Stimulated activated naive B cell treated with anti-CD40 and anti-IgM and Interleukin-4, amounts not matched to agents 10 μg/mL and 1 μg/mL and 100 μg/mL, for 72 hours (primary cell): Measurements from ENCODE around the gene AGRP.

ENCODE experiments used
- ATAC-seq, 2 donors: fragments of 150-1000 bp; cut with Tn5 transposase; replicated peaks; 2 replicates each; pipeline ENCODE4 v1.10.0; 2021; ENCODE audit warnings: moderate library complexity in 1 of 2
- DNase-seq: peaks from one replicate; pipeline ENCODE4 v3.0.0; 2021
- H3K27ac Mint-ChIP-seq: one replicate; pipeline ENCODE4 v1.8.0; 2022; ENCODE audit warnings: mild to moderate bottlenecking, mixed read lengths
- H3K27me3 Mint-ChIP-seq, 2 donors: one replicate each; pipeline ENCODE4 v1.8.0; 2022; ENCODE audit warnings: mixed read lengths in 2 of 2
- H3K36me3 Mint-ChIP-seq, 2 donors: one replicate each; pipeline ENCODE4 v1.8.0; 2022; ENCODE audit warnings: mixed read lengths in 2 of 2, mild to moderate bottlenecking in 1 of 2
- H3K4me1 Mint-ChIP-seq, 2 donors: one replicate each; pipeline ENCODE4 v1.8.0; 2022; ENCODE audit warnings: mixed read lengths in 2 of 2, mild to moderate bottlenecking in 1 of 2
- H3K4me3 Mint-ChIP-seq, 2 donors: one replicate each; pipeline ENCODE4 v1.8.0; 2022; ENCODE audit warnings: mild to moderate bottlenecking in 2 of 2, mixed read lengths in 2 of 2, moderate library complexity in 1 of 2
- H3K9me3 Mint-ChIP-seq, 2 donors: one replicate each; pipeline ENCODE4 v1.8.0; 2022; ENCODE audit warnings: mixed read lengths in 2 of 2, mild to moderate bottlenecking in 1 of 2

AGRP gene

GRCh38 chr16:67463059-67463458 is 20.3 kb downstream of the AGRP start:
- Mint-ChIP-seq H3K4me1 (peaks cover 46 to 62% of the 10 kb centered on the region in 2 donors), H3K27ac (peak overlapping the region; percentile 71), H3K4me3 (no peak overlapping the region), H3K36me3 (peaks cover 21 to 28% of the 10 kb centered on the region in 2 donors), H3K27me3 (no peaks in the 10 kb centered on the region), H3K9me3 (no peaks in the 10 kb centered on the region)
- ATAC-seq, result no peak
- no peak for DNase-seq

DNA sequence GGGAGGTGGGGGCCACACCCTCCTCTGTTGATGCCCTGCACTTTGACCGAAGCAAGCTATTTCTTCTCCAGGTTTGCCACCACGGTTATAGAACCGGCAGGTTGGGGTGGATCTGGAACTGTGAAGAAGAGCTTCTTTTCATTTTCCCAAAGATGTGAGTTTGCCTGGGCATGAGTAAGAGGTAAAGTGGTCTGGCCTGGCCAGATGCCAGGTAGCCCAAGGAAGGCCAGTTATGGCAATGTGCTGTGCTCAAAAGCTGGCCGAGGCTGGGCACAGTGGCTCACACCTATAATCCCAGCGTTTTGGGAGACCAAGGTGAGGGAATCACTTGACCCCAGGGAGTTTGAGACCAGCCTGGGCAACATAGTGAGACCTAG is 21.1 kb downstream of the AGRP start:
- H3K36me3 Mint-ChIP-seq, result peaks cover 23 to 30% of the 10 kb centered on the region in 2 donors
- no peak for ATAC-seq
- no peak overlapping the region for H3K4me3 Mint-ChIP-seq
- no peak for DNase-seq
- no peaks in the 10 kb centered on the region for H3K9me3 Mint-ChIP-seq
- H3K27ac Mint-ChIP-seq, result peak overlapping the region; percentile 20
- peaks cover 40 to 58% of the 10 kb centered on the region in 2 donors for H3K4me1 Mint-ChIP-seq
- no peaks in the 10 kb centered on the region for H3K27me3 Mint-ChIP-seq

DNA sequence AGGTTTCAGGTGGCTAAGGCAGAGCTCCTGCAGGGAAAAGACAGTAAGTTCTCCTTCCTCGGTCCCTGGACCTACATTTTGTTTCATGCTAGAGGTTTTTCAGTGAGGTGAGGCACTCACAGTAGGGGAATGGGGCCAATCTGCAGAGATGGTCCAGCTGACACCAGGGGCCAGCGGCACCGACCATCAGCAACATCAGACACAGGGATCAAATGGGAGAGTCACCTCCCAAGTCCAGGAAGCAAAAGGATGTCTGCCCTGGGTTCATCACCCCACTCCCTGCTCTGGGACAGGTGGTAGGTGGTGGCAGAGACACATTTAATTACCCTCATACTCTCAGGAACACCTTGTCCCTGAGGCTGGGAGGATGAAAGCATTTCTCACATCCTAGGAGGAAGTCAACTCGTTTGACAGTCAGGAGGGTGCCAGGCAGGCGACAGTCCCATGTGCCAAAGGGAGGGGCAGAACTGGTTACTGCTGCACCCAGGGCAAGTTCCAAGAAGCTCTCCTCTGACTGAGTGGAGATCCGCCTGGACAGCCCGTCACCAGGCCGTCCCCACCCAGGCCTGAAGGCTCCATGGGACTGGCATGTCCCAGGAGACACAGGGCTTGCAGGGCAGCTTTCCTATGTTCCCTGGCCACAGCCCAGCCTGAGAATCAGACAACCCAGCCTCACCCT is 21.6 kb downstream of the AGRP start:
- H3K27me3 Mint-ChIP-seq, result no peaks in the 10 kb centered on the region
- H3K4me1 Mint-ChIP-seq, result peaks cover 41 to 58% of the 10 kb centered on the region in 2 donors
- H3K27ac Mint-ChIP-seq, result no peak overlapping the region
- H3K4me3 Mint-ChIP-seq, result no peak overlapping the region
- H3K9me3 Mint-ChIP-seq, result no peaks in the 10 kb centered on the region
- peaks cover 28 to 34% of the 10 kb centered on the region in 2 donors for H3K36me3 Mint-ChIP-seq
- DNase-seq (no peak), ATAC-seq (no peak)

DNA sequence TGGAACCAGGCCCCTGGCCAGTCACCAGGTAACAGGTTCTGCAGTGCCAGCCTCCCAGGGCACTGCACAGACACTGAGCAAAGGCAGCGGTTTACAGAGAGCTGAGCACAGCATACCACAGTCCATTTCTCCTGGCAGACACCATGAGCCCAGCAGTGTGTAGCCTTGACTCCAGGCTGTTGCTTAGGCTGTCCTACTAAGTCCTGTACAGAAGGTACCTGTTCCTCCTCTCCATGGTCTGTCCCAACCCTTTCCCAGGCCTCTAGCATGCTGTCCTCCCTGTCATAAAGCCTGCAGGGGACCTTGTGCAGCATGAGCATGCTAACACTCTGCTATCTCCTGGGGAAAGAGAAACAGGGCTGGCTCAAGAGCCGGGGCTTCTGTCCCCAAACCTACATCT is 22.4 kb downstream of the AGRP start:
- DNase-seq (no peak), ATAC-seq (no peak)
- H3K27me3 Mint-ChIP-seq, result no peaks in the 10 kb centered on the region
- no peak overlapping the region for H3K27ac Mint-ChIP-seq
- no peak overlapping the region for H3K4me3 Mint-ChIP-seq
- H3K4me1 Mint-ChIP-seq, result peaks cover 42 to 58% of the 10 kb centered on the region in 2 donors
- peaks cover 27 to 37% of the 10 kb centered on the region in 2 donors for H3K36me3 Mint-ChIP-seq
- H3K9me3 Mint-ChIP-seq, result no peaks in the 10 kb centered on the region

GRCh38 chr16:67460168-67460567 is 23.2 kb downstream of the AGRP start:
- no peak overlapping the region for H3K27ac Mint-ChIP-seq

DNA sequence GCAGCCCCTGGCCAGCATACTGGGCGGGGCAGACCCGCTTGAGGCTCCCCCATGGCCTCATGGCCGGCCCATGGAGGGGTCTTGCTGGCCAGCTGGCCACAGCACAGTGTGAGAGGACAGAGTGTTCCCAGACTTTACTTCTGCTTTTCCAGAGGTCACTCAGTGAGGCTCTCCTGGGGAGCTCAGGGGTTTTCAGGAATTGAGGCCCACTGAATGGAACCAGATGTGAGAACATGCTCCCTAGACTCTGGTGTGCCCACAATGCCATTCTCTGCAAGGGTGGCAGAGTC is 23.5 kb downstream of the AGRP start:
- Mint-ChIP-seq H3K4me3 (no peak overlapping the region), H3K27me3 (no peaks in the 10 kb centered on the region), H3K27ac (no peak overlapping the region), H3K4me1 (peaks cover 37 to 56% of the 10 kb centered on the region in 2 donors), H3K9me3 (no peaks in the 10 kb centered on the region), H3K36me3 (peaks cover 30 to 38% of the 10 kb centered on the region in 2 donors)
- ATAC-seq (no peak), DNase-seq (no peak)

More at GRCh38 chr16:67460168-67460567, 23.2 kb downstream of the AGRP start:
- Mint-ChIP-seq H3K4me1 (peaks cover 37 to 57% of the 10 kb centered on the region in 2 donors), H3K4me3 (no peak overlapping the region), H3K36me3 (peaks cover 26 to 37% of the 10 kb centered on the region in 2 donors), H3K9me3 (no peaks in the 10 kb centered on the region), H3K27me3 (no peaks in the 10 kb centered on the region)
- ATAC-seq (no peak), DNase-seq (no peak)

GRCh38 chr16:67459066-67459860 is 24.1 kb downstream of the AGRP start:
- Mint-ChIP-seq H3K27ac (peak overlapping the region; percentile 34), H3K27me3 (no peaks in the 10 kb centered on the region), H3K4me1 (peaks cover 34 to 53% of the 10 kb centered on the region in 2 donors), H3K4me3 (no peak overlapping the region), H3K36me3 (peaks cover 32 to 41% of the 10 kb centered on the region in 2 donors), H3K9me3 (no peaks in the 10 kb centered on the region)
- ATAC-seq (no peak), DNase-seq (no peak)

DNA sequence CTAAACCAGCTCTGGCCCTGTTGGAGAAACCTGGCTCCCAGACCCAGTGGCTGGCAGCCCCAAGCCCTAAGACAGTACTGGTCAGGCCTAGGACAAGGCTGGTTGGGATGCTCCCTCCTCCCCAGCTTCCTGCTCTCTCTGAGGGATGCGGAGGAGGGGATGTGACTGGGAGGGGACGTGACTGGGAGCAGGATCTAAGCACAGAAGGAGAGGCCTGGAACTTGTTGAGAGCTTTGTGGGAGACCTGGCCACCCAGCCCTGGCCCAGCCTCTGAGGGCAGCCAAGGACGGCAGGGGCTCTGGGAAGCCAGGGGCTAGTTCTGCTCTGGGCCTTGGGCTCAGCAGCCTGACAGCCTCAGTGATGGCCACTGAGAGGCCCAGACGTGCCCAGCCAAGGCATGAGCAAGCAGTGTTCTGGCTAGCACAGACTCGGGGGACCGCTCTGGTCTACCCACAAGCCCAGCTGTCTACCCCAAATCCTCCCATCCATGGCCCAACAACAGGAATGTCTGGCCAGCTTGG is 25.2 kb downstream of the AGRP start:
- no peak for ATAC-seq

DNA sequence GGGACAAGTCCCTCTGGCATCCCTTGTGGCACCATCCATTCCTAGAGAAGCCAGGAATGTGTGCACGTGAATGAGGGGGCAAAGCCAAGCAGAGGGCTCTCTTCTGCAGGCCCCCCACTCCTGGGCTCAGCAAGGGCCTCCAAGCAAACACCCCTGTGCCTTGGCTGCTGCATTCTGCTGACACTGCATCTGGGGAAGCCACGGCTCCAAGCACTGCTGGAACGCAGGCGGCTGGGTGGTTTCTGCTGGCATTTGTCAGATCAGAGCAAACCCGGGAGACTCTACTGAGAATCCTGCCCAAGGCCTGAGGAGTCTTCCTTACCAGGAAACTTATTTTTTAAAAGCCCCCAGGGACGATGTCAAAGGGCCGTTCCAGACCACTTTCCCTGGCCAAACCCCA is 25.7 kb downstream of the AGRP start:
- ATAC-seq (no peak), DNase-seq (no peak)
- Mint-ChIP-seq H3K4me1 (peaks cover 38 to 56% of the 10 kb centered on the region in 2 donors), H3K9me3 (no peaks in the 10 kb centered on the region), H3K4me3 (no peak overlapping the region), H3K27ac (peak overlapping the region; percentile 82), H3K27me3 (no peaks in the 10 kb centered on the region), H3K36me3 (peaks cover 41 to 42% of the 10 kb centered on the region in 2 donors)

More for the DNA sequence above, 25.2 kb downstream of the AGRP start:
- Mint-ChIP-seq H3K4me1 (peaks cover 37 to 56% of the 10 kb centered on the region in 2 donors), H3K36me3 (peaks cover 38 to 43% of the 10 kb centered on the region in 2 donors), H3K4me3 (no peak overlapping the region), H3K27ac (peak overlapping the region; percentile 34), H3K27me3 (no peaks in the 10 kb centered on the region), H3K9me3 (no peaks in the 10 kb centered on the region)
- DNase-seq, result no peak

DNA sequence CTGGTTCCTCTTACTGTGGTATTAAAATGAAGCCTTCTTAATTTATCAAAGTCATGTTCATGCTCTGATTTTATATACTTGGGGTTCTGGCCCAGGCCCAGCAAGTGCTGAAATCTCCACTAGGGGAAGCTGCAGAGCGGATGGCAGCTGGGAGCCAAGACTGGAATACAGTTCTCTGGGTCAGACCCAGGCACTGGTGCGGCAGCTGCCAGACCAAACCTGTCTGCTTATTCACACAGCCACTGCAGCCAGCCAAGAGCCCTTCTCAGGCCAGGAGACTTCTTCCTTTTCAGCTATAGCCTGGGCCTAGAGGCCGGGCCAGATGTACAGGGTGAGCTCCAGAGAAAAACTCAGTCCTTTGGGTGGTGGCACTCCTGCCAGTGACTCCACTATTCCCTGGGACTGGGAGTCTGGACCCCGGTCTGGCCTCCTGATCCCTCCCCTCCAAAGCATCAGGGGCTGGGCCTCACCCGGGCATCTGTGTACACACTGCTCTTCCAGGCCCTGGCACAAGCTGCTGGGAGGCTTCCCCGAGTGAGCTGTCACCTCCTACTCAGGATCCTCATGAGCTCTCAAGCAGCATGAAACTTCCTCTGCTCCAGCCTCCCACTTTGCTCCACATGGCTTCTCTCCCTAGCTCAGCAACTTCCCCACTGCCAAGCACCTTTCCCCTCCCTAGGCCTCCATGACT is 26.8 kb downstream of the AGRP start:
- DNase-seq (no peak), ATAC-seq (peak in 1 of 2 donors; percentile 29)
- Mint-ChIP-seq H3K9me3 (no peaks in the 10 kb centered on the region), H3K4me3 (no peak overlapping the region), H3K27ac (peak overlapping the region; percentile 82), H3K4me1 (peaks cover 38 to 50% of the 10 kb centered on the region in 2 donors), H3K27me3 (no peaks in the 10 kb centered on the region), H3K36me3 (peaks cover 40 to 44% of the 10 kb centered on the region in 2 donors)

DNA sequence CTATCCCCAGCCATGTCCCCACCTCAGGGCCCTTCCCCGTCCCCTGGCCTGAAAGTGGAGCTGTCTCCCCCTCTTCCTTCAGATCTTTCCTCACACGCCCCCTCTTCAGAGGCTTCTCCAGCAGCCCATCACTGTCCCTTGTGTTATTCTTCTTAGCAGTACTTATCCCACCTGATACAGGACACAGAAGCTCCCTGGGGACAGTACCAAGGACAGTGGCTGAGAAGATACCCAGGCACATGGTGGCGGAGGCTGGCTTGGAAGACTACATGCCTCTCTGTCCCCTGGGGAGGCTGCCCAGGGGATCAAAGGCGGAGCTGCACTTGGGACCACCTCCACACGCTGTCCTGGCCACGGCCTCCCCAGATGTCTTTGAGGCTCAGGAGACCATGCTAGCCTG is 28.5 kb downstream of the AGRP start:
- DNase-seq, result no peak
- H3K27me3 Mint-ChIP-seq, result no peaks in the 10 kb centered on the region

DNA sequence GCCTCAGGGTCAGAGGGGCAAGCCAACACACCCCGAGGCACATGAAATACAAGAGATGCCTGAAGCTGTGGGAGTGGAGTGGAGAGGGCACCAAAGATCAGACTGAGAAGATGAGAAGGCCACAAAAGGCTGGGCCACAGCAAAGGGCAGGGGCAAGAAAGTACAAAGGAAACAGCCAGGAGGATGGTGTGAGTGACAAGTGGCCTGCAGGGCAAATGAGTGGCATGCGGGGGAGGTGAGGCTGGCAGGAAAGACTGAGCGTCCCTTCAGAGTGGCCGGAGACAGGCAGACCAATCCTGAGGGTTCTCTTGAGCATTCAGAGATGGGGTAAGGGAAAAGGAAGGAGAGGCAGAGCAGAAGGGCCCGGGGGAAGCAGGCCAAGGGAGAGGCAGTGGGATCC is 29.2 kb downstream of the AGRP start:
- peaks cover 53 to 63% of the 10 kb centered on the region in 2 donors for H3K36me3 Mint-ChIP-seq
- H3K4me1 Mint-ChIP-seq, result peaks cover 46 to 50% of the 10 kb centered on the region in 2 donors
- peak overlapping the region; percentile 27 for H3K27ac Mint-ChIP-seq
- no peaks in the 10 kb centered on the region for H3K9me3 Mint-ChIP-seq
- ATAC-seq, result no peak
- H3K27me3 Mint-ChIP-seq, result no peaks in the 10 kb centered on the region
- no peak for DNase-seq
- no peak overlapping the region for H3K4me3 Mint-ChIP-seq

More for the DNA sequence above, 28.5 kb downstream of the AGRP start:
- peaks cover 38 to 50% of the 10 kb centered on the region in 2 donors for H3K4me1 Mint-ChIP-seq
- no peaks in the 10 kb centered on the region for H3K9me3 Mint-ChIP-seq
- H3K4me3 Mint-ChIP-seq, result no peak overlapping the region
- ATAC-seq, result no peak
- peak overlapping the region; percentile 67 for H3K27ac Mint-ChIP-seq
- peaks cover 47 to 56% of the 10 kb centered on the region in 2 donors for H3K36me3 Mint-ChIP-seq

DNA sequence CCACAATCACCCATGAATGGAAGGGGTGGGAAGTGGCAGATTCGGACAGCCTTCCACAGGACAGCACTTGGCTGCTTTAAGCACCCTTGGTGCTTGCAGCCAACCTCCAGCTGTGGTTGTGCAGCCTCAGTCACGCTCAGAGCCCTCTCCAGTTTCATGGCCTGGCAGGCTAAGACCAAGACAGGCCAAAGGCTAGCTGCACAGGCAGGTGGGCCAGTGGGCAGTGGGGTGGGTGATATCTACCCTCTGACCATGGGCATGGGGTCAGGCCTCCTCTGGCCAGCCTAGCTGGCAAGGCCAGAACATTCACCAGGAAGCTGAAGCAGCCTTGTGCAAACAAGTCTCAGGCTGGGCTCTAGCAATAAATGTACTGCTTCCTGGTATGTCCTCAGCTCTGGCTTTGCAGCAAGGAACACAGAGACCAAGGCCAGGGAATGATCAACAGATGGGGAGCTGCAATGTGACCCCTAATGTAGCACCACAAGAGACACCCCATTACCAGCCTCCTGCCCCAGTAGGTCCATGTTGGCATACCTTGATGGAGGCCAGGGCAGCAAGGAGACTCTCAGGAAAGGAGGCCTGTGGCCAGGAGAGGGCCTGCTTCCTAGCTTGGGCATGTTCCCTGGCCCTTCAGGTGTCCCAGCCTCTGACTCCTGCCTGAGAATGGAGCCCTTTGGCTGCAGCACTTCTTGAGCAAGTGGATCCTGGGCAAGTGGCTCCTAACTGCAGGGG is 31.5 kb downstream of the AGRP start:
- Mint-ChIP-seq H3K4me1 (peaks cover 36 to 52% of the 10 kb centered on the region in 2 donors), H3K4me3 (no peak overlapping the region), H3K9me3 (no peaks in the 10 kb centered on the region), H3K36me3 (peaks cover 63 to 65% of the 10 kb centered on the region in 2 donors), H3K27me3 (no peaks in the 10 kb centered on the region), H3K27ac (no peak overlapping the region)
- DNase-seq (no peak), ATAC-seq (no peak)
